GM12873 (cell line): ENCODE results near the gene PKHD1.

Experiments
- CTCF ChIP-seq: IDR thresholded peaks from 2 replicates; pipeline ENCODE4 v1.5.1; 2012; ENCODE audit warnings: low read depth, mild to moderate bottlenecking, moderate library complexity, low read length, control low read depth; ENCODE audit not compliant: insufficient read depth; ENCODE audit errors: missing control alignments

Gene PKHD1

GRCh38 chr6:51814418-51814817 lies 273.0 kb downstream of the PKHD1 start:
- no peak for TF ChIP-seq CTCF

GRCh38 chr6:51813904-51814303 lies 273.5 kb downstream of the PKHD1 start:
- TF ChIP-seq CTCF: no peak

GRCh38 chr6:51812231-51812630 lies 275.2 kb downstream of the PKHD1 start:
- TF ChIP-seq CTCF: no peak

GRCh38 chr6:51805517-51805916 lies 281.9 kb downstream of the PKHD1 start:
- no peak for TF ChIP-seq CTCF

- TF ChIP-seq CTCF: no peak
These were observed 286.8 kb downstream of the PKHD1 start for GRCh38 chr6:51800603-51801002.

GRCh38 chr6:51793393-51793792 lies 294.0 kb downstream of the PKHD1 start:
- TF ChIP-seq CTCF: no peak

GRCh38 chr6:51792273-51793030 lies 295.0 kb downstream of the PKHD1 start:
- no peak for TF ChIP-seq CTCF
